Sigmoid colon (tissue), 4 donors: ENCODE data around the gene EXOSC9.

Experiments used
- CTCF ChIP-seq, 4 experiments: fragments of 450-650 bp in 3 of 4; fragments of 200-600 bp in 1 of 4; IDR thresholded peaks; one replicate each; pipeline ENCODE4 v1.5.1; 2016 to 2019; ENCODE audit warnings: antibody characterized with exemption in 4 of 4, mild to moderate bottlenecking in 3 of 4, moderate library complexity in 2 of 4
- POLR2A ChIP-seq, 2 donors: fragments of 450-650 bp; IDR thresholded peaks; one replicate each; pipeline ENCODE4 v1.6.1; 2016; ENCODE audit warnings: antibody characterized with exemption in 2 of 2, mild to moderate bottlenecking in 2 of 2, moderate library complexity in 2 of 2
- POLR2AphosphoS5 ChIP-seq, 4 donors: sonication (generic); formaldehyde crosslinking; IDR thresholded peaks; one replicate each; pipeline ENCODE4 v1.6.1; 2017; ENCODE audit warnings: antibody characterized with exemption in 4 of 4

GRCh38 chr4:121827853-121828252 is 26.7 kb downstream of the EXOSC9 start:
- TF ChIP-seq CTCF (IDR thresholded peaks at IDR 0.05) (no peak), POLR2AphosphoS5 (IDR thresholded peaks at IDR 0.05) (no peak), POLR2A (IDR thresholded peaks at IDR 0.05) (no peak)
